KOPT-K1 (cell line): Measurements from ENCODE around the gene CREG2.

Experiments used
- H3K27ac ChIP-seq: fragments of 200-600 bp; sonication (generic); 2 replicates; pipeline ENCODE4 v1.5.1; 2016; ENCODE audit warnings: antibody characterized with exemption, mild to moderate bottlenecking, low read depth, low read length; ENCODE audit not compliant: poor library complexity, severe bottlenecking
- H3K36me3 ChIP-seq: fragments of 200-600 bp; sonication (generic); 2 replicates; pipeline ENCODE4 v1.5.1; 2017; ENCODE audit warnings: antibody characterized with exemption, mild to moderate bottlenecking, low read length, moderate library complexity; ENCODE audit not compliant: insufficient read depth
- H3K9me3 ChIP-seq: fragments of 200-600 bp; sonication (generic); 2 replicates; pipeline ENCODE4 v1.5.1; 2017; ENCODE audit warnings: antibody characterized with exemption, low read length, mild to moderate bottlenecking; ENCODE audit not compliant: insufficient read depth, poor library complexity, severe bottlenecking

The CREG2 gene

DNA sequence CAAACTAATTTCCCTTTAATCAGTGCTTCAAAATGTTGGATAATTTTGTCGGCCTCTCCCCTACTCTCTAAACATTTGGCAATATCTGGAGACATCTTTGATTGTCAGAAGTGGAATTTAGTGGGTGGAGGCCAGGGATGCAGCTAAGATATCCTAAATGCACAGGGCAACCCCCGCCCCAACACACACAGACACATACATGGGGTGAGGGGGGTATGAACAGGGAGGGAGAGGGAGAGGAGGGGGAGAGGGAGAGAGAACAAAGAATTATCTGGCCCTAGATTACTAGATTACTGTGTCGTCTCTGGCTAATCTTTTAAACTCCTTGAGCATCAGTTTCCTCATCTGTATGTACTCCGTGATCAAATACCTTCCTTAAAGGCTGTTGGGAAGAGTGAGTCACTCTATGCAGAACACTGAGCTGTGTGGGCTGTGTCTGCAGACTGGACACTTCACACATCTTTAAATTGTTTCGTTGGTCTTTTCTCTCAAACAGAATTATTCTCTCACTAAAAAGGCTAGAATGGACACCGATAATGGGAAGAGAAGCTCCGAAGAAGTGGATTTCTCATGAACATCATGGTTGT, 81.7 kb downstream of the CREG2 start:
- no peaks in the 10 kb centered on the region for H3K9me3 ChIP-seq
- H3K27ac ChIP-seq: peak overlapping the region; percentile 93
- H3K36me3 ChIP-seq: peaks cover 49% of the 10 kb centered on the region

DNA sequence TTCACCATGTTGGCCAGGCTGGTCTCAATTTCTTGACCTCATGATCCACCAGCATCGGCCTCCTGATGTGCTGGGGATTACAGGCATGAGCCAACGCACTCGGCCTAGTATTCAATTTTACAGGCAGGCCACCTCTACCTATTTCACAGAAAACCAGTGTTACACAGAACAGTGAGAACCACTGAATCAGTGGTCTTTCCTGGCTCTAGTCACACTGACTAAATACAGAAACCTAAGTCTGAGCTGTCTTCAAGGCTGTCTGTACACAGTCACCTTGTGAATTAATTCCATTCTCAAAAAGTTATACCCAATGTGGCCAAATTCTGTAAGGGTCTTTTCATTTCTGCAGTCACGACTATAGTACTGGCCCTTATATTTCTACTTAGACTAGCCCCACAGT, 82.3 kb downstream of the CREG2 start:
- Histone ChIP-seq H3K27ac (peak overlapping the region; percentile 93), H3K36me3 (peaks cover 53% of the 10 kb centered on the region), H3K9me3 (no peaks in the 10 kb centered on the region)

DNA sequence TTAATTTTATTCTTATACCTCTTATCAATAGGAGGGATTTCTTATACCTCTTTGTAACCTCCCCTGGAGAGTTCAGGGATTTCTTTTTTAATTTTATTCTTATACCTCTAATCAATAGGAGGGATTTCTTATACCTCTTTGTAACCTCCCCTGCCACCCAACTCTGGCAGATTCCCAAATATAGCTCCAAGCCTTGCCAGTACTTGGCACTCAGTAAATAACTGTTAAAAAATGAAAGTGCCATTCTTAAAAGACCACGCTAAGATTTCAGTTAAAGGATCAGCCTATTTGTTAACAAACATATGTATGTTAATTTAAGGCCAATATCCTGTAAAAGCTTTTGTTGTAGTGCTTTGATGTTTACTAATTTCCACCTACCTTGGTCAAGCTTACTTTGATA, 83.6 kb downstream of the CREG2 start:
- Histone ChIP-seq H3K36me3 (peaks cover 65% of the 10 kb centered on the region), H3K27ac (no peak overlapping the region)

DNA sequence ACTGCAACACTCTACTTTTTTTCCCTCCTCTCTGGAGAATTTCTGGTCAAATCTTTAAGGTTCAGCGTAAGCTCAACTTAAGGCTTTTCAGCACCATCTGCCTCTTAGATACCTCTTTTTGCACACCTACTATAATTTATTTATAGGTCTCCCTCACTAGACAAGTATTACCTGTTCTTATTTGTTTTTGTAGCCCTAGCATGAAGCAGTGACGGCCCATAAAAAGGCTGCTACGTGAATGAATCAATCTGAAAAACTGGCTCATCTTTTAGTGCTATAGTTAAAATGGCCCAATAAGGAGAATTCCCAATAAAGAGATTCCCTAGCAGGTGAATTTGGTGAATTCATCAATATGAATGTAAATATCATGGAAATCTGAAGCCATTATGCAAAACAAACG, 85.3 kb downstream of the CREG2 start:
- Histone ChIP-seq H3K9me3 (no peaks in the 10 kb centered on the region), H3K27ac (no peak overlapping the region), H3K36me3 (peaks cover 75% of the 10 kb centered on the region)

More for the DNA sequence above, 83.6 kb downstream of the CREG2 start:
- H3K9me3 ChIP-seq: no peaks in the 10 kb centered on the region

DNA sequence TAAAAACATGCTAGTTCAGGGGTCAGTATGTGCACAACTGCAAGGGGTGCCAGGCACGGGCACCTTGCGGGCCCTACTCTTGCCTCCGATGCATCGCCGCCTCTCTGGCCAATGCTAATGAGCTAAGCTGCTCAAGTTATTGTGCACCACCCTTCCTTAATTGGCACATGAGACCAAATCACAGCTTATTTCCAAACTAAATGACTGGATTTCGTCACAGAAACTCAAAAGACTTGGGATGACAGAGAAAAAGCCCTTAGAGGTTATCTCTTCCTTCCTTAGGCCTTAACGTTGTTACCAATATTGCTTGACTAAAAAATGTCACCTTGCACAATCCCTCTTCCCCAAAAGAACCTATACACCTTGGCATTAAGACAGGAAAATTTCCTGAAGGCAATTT, 86.5 kb downstream of the CREG2 start:
- Histone ChIP-seq H3K36me3 (peaks cover 74% of the 10 kb centered on the region), H3K27ac (no peak overlapping the region), H3K9me3 (no peaks in the 10 kb centered on the region)

GRCh38 chr2:101300164-101300563, 87.1 kb downstream of the CREG2 start:
- peaks cover 74% of the 10 kb centered on the region for H3K36me3 ChIP-seq
- no peak overlapping the region for H3K27ac ChIP-seq
- H3K9me3 ChIP-seq: no peaks in the 10 kb centered on the region

GRCh38 chr2:101299604-101300003, 87.7 kb downstream of the CREG2 start:
- Histone ChIP-seq H3K36me3 (peaks cover 75% of the 10 kb centered on the region), H3K9me3 (no peaks in the 10 kb centered on the region), H3K27ac (no peak overlapping the region)

DNA sequence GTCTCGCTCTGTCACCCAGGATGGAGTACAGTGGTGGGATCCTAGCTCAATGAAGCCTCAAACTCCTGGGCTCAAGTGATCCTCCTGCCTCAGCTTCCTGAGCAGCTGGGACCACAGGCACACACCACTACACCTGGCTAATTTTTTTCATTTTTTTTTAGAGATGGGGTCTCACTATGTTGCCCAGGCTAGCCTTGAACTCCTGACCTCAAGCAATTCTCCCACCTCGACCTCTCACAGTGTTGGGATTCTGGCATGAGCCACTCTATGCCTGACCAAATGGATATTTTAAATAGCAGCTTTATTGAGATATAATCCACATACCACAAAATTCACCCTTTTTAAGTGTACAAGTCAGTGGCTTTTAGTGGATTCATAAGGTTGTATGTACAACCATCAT, 89.9 kb downstream of the CREG2 start:
- Histone ChIP-seq H3K36me3 (peaks cover 81% of the 10 kb centered on the region), H3K27ac (no peak overlapping the region), H3K9me3 (no peaks in the 10 kb centered on the region)

DNA sequence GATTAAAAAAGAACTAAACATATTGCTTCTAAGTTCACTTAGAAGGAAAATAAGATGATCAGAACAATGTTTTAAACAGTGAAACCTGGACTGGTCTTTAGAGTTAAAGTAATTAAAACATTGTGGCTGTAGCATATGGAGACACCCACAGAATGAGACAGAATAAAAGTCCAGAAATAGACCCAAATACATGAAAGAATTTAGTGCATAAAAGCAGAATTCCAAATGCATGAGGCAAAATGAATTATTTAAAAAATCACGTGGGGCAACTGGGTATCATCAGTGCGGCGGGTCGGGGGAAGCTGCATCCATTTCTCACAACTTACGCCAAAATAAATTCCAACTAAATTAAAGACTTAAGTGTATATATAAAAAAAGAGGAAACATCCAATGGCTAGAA, 90.9 kb downstream of the CREG2 start:
- Histone ChIP-seq H3K9me3 (no peaks in the 10 kb centered on the region), H3K27ac (no peak overlapping the region), H3K36me3 (peaks cover 82% of the 10 kb centered on the region)

- H3K9me3 ChIP-seq: no peaks in the 10 kb centered on the region
- no peak overlapping the region for H3K27ac ChIP-seq
- H3K36me3 ChIP-seq: peaks cover 85% of the 10 kb centered on the region
These were observed 91.4 kb downstream of the CREG2 start for GRCh38 chr2:101295895-101296294.
